A549 (cell line): ENCODE results near the gene KIF2A.

Source experiments
- CEBPB ChIP-seq, 2 experiments: fragments of >200 bp in 1 of 2; sonication (Bioruptor Twin) in 1 of 2; formaldehyde crosslinking in 1 of 2; IDR thresholded peaks; 2 replicates each; pipeline ENCODE4 v1.6.1; 2012 to 2016
- CHD2 ChIP-seq: fragments of 150-350 bp; IDR thresholded peaks from 2 replicates; pipeline ENCODE4 v1.6.1; 2014; ENCODE audit warnings: low read length; ENCODE audit not compliant: partially characterized antibody
- CTCF ChIP-seq: fragments of >200 bp; sonication (Bioruptor Twin); formaldehyde crosslinking; IDR thresholded peaks from 3 replicates; pipeline ENCODE4 v1.5.1; 2016
- EHF ChIP-seq: fragments of 250-450 bp; sonication (Bioruptor Pico); IDR thresholded peaks from 2 replicates; pipeline ENCODE4 v1.5.0; 2020; ENCODE audit warnings: mild to moderate bottlenecking
- EP300 ChIP-seq, 2 experiments: fragments of >200 bp; sonication (Bioruptor Twin); formaldehyde crosslinking; IDR thresholded peaks; 2 replicates in 1 of 2; 3 replicates in 1 of 2; pipeline ENCODE4 v1.6.1; 2016 to 2017
- ESRRA ChIP-seq: fragments of 150-350 bp; IDR thresholded peaks from 2 replicates; pipeline ENCODE4 v1.6.1; 2014; ENCODE audit warnings: mild to moderate bottlenecking, low read length, borderline replicate concordance
- FOSL2 ChIP-seq, 2 experiments: fragments of 450-650 bp in 1 of 2; fragments of >200 bp in 1 of 2; sonication (Bioruptor Twin) in 1 of 2; formaldehyde crosslinking; IDR thresholded peaks; 2 replicates each; pipeline versions ENCODE4 v1.5.0 to v1.6.1; 2016 to 2020; ENCODE audit warnings: mild to moderate bottlenecking in 1 of 2, moderate library complexity in 1 of 2
- KDM1A ChIP-seq: fragments of 200-600 bp; sonication (generic); IDR thresholded peaks from 2 replicates; pipeline ENCODE4 v1.6.1; 2016; ENCODE audit warnings: low read depth, mild to moderate bottlenecking
- POLR2A ChIP-seq: IDR thresholded peaks from 2 replicates; pipeline ENCODE4 v1.6.1; 2012; ENCODE audit warnings: mild to moderate bottlenecking, low read length
- ZNF302 ChIP-seq: fragments of 250-450 bp; sonication (Bioruptor Pico); IDR thresholded peaks from 2 replicates; pipeline ENCODE4 v1.9.0; 2021; ENCODE audit warnings: inconsistent platforms, mild to moderate bottlenecking, moderate library complexity

- TF ChIP-seq POLR2A (no peak), ESRRA (no peak), EP300 (IDR thresholded peaks at IDR 0.05) (no peak), CHD2 (no peak), CTCF (no peak), ZNF302 (no peak), FOSL2 (IDR thresholded peaks at IDR 0.05) (no peak), FOSL2 (CRISPR knock-in tag; IDR thresholded peaks at IDR 0.05) (no peak), CEBPB (IDR thresholded peaks at IDR 0.05) (no peak), KDM1A (no peak), EHF (CRISPR knock-in tag) (no peak)
These were observed 10.1 kb downstream of the KIF2A start for GRCh38 chr5:62316176-62316502.
